ENCODE data around the gene YAP1. TPM values are rescaled to one million over a fixed set of nuclear protein-coding genes. Genes with fewer than 3 reads are reported as not detected.

The YAP1 gene
- polyA plus RNA-seq, 3 donors = not detected

DNA sequence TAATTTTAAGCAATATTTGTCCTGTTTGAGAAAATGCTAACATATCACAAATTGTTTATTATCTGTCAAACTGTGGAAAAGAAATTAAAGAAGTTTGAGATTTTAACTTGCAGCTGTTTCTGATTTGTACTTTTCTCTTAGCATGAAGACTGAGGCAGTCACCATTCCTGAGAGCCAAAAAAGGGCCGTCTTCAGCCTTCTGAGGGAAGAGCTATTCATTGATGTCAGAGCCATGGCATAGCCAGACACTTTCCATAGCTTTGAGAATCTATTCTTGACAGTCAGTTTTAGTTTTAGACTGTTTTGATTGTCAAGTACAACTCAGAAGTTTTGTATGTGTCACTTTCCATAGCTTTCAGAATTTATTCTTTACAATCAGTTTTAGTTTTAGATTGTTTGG is 32.1 kb downstream of the YAP1 start:
- no peaks in the 10 kb centered on the region for H4K20me1 ChIP-seq (ENCODE audit: insufficient read depth, low read length)
- Mint-ChIP-seq H3K4me1 (no peaks in the 10 kb centered on the region), H3K36me3 (no peaks in the 10 kb centered on the region), H3K27ac (no peak overlapping the region), H3K4me3 (no peak overlapping the region), H3K27me3 (ENCODE audit: low read depth in 3 of 3) (peaks cover 13 to 26% (median 15%) of the 10 kb centered on the region in 3 donors), H3K9me3 (peaks cover 0 to 2% (median 0%) of the 10 kb centered on the region in 7 donors)
- H3K4me3 ChIP-seq (replicated peaks in 1 of 3; ENCODE audit: low read depth in 2 of 3, low read length in 3 of 3) = no peak overlapping the region
- H3K27ac ChIP-seq (ENCODE audit: low read depth in 1 of 2, low read length in 2 of 2) = no peak overlapping the region
- no peak overlapping the region for H3K9ac ChIP-seq (ENCODE audit: insufficient read depth, low read length, poor library complexity, severe bottlenecking)
- 71% methylated on average over 1 of the region's 1 CpG for WGBS (ENCODE audit: insufficient coverage)
- no peaks in the 10 kb centered on the region for H3K4me1 ChIP-seq (ENCODE audit: control insufficient read depth in 1 of 2, insufficient read depth in 2 of 2, low read length in 2 of 2)
- intact Hi-C loops (cut with micrococcal nuclease) = no loop called here
- no peak overlapping the region for H2AFZ ChIP-seq (ENCODE audit: insufficient read depth, low read depth, low read length, poor library complexity, severe bottlenecking)
- no peaks in the 10 kb centered on the region for H3K9me3 ChIP-seq (replicated peaks in 1 of 2; ENCODE audit: control insufficient read depth in 1 of 2, insufficient read depth in 1 of 2, low read length in 2 of 2)
- DNase-seq = no peak
- H3K36me3 ChIP-seq (replicated peaks in 1 of 2; ENCODE audit: control insufficient read depth in 1 of 2, insufficient read depth in 2 of 2, low read length in 2 of 2) = no peaks in the 10 kb centered on the region
- H3K79me2 ChIP-seq (ENCODE audit: insufficient read depth, low read length) = no peaks in the 10 kb centered on the region
- TF ChIP-seq, protein P1, sequence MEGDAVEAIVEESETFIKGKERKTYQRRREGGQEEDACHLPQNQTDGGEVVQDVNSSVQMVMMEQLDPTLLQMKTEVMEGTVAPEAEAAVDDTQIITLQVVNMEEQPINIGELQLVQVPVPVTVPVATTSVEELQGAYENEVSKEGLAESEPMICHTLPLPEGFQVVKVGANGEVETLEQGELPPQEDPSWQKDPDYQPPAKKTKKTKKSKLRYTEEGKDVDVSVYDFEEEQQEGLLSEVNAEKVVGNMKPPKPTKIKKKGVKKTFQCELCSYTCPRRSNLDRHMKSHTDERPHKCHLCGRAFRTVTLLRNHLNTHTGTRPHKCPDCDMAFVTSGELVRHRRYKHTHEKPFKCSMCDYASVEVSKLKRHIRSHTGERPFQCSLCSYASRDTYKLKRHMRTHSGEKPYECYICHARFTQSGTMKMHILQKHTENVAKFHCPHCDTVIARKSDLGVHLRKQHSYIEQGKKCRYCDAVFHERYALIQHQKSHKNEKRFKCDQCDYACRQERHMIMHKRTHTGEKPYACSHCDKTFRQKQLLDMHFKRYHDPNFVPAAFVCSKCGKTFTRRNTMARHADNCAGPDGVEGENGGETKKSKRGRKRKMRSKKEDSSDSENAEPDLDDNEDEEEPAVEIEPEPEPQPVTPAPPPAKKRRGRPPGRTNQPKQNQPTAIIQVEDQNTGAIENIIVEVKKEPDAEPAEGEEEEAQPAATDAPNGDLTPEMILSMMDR (IDR thresholded peaks at IDR 0.05) = no peak
- H3K27me3 ChIP-seq (ENCODE audit: control insufficient read depth in 2 of 2, insufficient read depth in 2 of 2, low read length in 2 of 2) = peaks cover 7 to 8% of the 10 kb centered on the region in 2 donors
- H3K4me2 ChIP-seq (replicated peaks; ENCODE audit: extremely low read depth, low read length, poor library complexity, severe bottlenecking) = no peak overlapping the region

DNA sequence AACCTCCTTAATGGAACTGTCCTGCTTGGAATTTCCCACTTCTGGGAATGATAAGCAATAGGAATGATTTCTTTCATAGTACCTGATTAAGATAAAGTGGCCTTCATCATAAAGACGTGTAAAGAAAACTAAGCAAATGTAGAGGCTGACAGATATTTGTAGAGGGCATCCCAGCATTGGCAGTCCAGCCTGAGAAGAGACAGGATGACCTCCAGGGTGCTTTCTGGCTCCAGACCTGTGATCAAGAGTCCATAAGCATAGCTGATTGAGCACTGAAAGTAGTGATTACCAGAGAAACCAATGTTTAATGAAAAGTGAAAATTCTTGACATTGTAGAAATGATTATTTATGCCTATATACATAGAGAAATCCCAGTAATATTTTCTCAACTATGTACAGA is 33.6 kb downstream of the YAP1 start:
- no peaks in the 10 kb centered on the region for H3K9me3 ChIP-seq (replicated peaks in 1 of 2; ENCODE audit: control insufficient read depth in 1 of 2, insufficient read depth in 1 of 2, low read length in 2 of 2)
- no peak overlapping the region for H3K27ac Mint-ChIP-seq
- TF ChIP-seq, protein P1 (IDR thresholded peaks at IDR 0.05) = no peak
- intact Hi-C loops (cut with micrococcal nuclease) = no loop called here
- no peak overlapping the region for H3K4me3 Mint-ChIP-seq
- H3K4me2 ChIP-seq (replicated peaks; ENCODE audit: extremely low read depth, low read length, poor library complexity, severe bottlenecking) = no peak overlapping the region
- H3K4me3 ChIP-seq (replicated peaks in 1 of 3; ENCODE audit: low read depth in 2 of 3, low read length in 3 of 3) = no peak overlapping the region
- no peaks in the 10 kb centered on the region for H3K79me2 ChIP-seq (ENCODE audit: insufficient read depth, low read length)
- peaks cover 9 to 11% of the 10 kb centered on the region in 2 donors for H3K27me3 ChIP-seq (ENCODE audit: control insufficient read depth in 2 of 2, insufficient read depth in 2 of 2, low read length in 2 of 2)
- peaks cover 8 to 23% (median 10%) of the 10 kb centered on the region in 3 donors for H3K27me3 Mint-ChIP-seq (ENCODE audit: low read depth in 3 of 3)
- 80% methylated on average over 1 of the region's 1 CpG for WGBS (ENCODE audit: insufficient coverage)
- H3K4me1 ChIP-seq (ENCODE audit: control insufficient read depth in 1 of 2, insufficient read depth in 2 of 2, low read length in 2 of 2) = no peaks in the 10 kb centered on the region
- no peak for DNase-seq
- H3K4me1 Mint-ChIP-seq = no peaks in the 10 kb centered on the region
- no peak overlapping the region for H2AFZ ChIP-seq (ENCODE audit: insufficient read depth, low read depth, low read length, poor library complexity, severe bottlenecking)
- H3K36me3 ChIP-seq (replicated peaks in 1 of 2; ENCODE audit: control insufficient read depth in 1 of 2, insufficient read depth in 2 of 2, low read length in 2 of 2) = no peaks in the 10 kb centered on the region
- H4K20me1 ChIP-seq (ENCODE audit: insufficient read depth, low read length) = no peaks in the 10 kb centered on the region
- no peak overlapping the region for H3K9ac ChIP-seq (ENCODE audit: insufficient read depth, low read length, poor library complexity, severe bottlenecking)
- H3K27ac ChIP-seq (ENCODE audit: low read depth in 1 of 2, low read length in 2 of 2) = no peak overlapping the region
- H3K9me3 Mint-ChIP-seq = peaks cover 0 to 2% (median 0%) of the 10 kb centered on the region in 7 donors
- no peaks in the 10 kb centered on the region for H3K36me3 Mint-ChIP-seq

All from CD14-positive monocyte (primary cell).